ENCODE measurements around the gene SKAP2.

SKAP2 gene

GRCh38 chr7:26777385-26777784, 87.0 kb downstream of the SKAP2 start:
- DNase-seq (ENCODE audit: low spot score): no peak

- no peak for DNase-seq (ENCODE audit: low spot score)
These were observed 103.9 kb downstream of the SKAP2 start for GRCh38 chr7:26760501-26760900.

- DNase-seq (ENCODE audit: low spot score): peak; percentile 1
These were observed 105.3 kb downstream of the SKAP2 start for GRCh38 chr7:26759108-26759507.

GRCh38 chr7:26743205-26743604, 121.2 kb downstream of the SKAP2 start:
- DNase-seq (ENCODE audit: low spot score): no peak

GRCh38 chr7:26735976-26736600, 128.3 kb downstream of the SKAP2 start:
- DNase-seq (ENCODE audit: low spot score): no peak

GRCh38 chr7:26729150-26729775, 135.1 kb downstream of the SKAP2 start:
- no peak for DNase-seq (ENCODE audit: low spot score)

- DNase-seq (ENCODE audit: low spot score): peak; percentile 70
These were observed 138.3 kb downstream of the SKAP2 start for GRCh38 chr7:26726051-26726450.

GRCh38 chr7:26724795-26725194, 139.6 kb downstream of the SKAP2 start:
- DNase-seq (ENCODE audit: low spot score): no peak

GRCh38 chr7:26723129-26723528, 141.3 kb downstream of the SKAP2 start:
- DNase-seq (ENCODE audit: low spot score): no peak

GRCh38 chr7:26721450-26721849, 142.9 kb downstream of the SKAP2 start:
- DNase-seq (ENCODE audit: low spot score): no peak

- no peak for DNase-seq (ENCODE audit: low spot score)
These were observed 146.3 kb downstream of the SKAP2 start for GRCh38 chr7:26718063-26718462.

- no peak for DNase-seq (ENCODE audit: low spot score)
These were observed 150.0 kb downstream of the SKAP2 start for GRCh38 chr7:26714438-26714837.

GRCh38 chr7:26714006-26714405, 150.4 kb downstream of the SKAP2 start:
- DNase-seq (ENCODE audit: low spot score): no peak

- DNase-seq (ENCODE audit: low spot score): no peak
These were observed 155.0 kb downstream of the SKAP2 start for GRCh38 chr7:26709210-26709990.

- DNase-seq (ENCODE audit: low spot score): no peak
These were observed 158.8 kb downstream of the SKAP2 start for GRCh38 chr7:26705567-26705966.

- no peak for DNase-seq (ENCODE audit: low spot score)
These were observed 159.6 kb downstream of the SKAP2 start for GRCh38 chr7:26704786-26705185.

- DNase-seq (ENCODE audit: low spot score): no peak
These were observed 160.4 kb downstream of the SKAP2 start for GRCh38 chr7:26704036-26704435.

GRCh38 chr7:26700893-26701292, 163.5 kb downstream of the SKAP2 start:
- DNase-seq (ENCODE audit: low spot score): no peak

- no peak for DNase-seq (ENCODE audit: low spot score)
These were observed 164.0 kb downstream of the SKAP2 start for GRCh38 chr7:26700386-26700785.

- no peak for DNase-seq (ENCODE audit: low spot score)
These were observed 164.6 kb downstream of the SKAP2 start for GRCh38 chr7:26699766-26700165.

- DNase-seq (ENCODE audit: low spot score): no peak
These were observed 165.6 kb downstream of the SKAP2 start for GRCh38 chr7:26698806-26699205.

GRCh38 chr7:26698194-26698593, 166.2 kb downstream of the SKAP2 start:
- DNase-seq (ENCODE audit: low spot score): no peak

- no peak for DNase-seq (ENCODE audit: low spot score)
These were observed 167.4 kb downstream of the SKAP2 start for GRCh38 chr7:26696978-26697377.
